GM19468 (cell line): Measurements from ENCODE around the gene MPZL3.

Source experiments
- ATAC-seq: cut with Tn5 transposase; IDR thresholded peaks from one replicate; pipeline ENCODE4 v1.9.1; 2021; ENCODE audit warnings: mild to moderate bottlenecking, moderate library complexity, moderate number of reproducible peaks; ENCODE audit not compliant: unreplicated experiment; ENCODE audit errors: extremely low read depth

Gene MPZL3, protein sequence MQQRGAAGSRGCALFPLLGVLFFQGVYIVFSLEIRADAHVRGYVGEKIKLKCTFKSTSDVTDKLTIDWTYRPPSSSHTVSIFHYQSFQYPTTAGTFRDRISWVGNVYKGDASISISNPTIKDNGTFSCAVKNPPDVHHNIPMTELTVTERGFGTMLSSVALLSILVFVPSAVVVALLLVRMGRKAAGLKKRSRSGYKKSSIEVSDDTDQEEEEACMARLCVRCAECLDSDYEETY

DNA sequence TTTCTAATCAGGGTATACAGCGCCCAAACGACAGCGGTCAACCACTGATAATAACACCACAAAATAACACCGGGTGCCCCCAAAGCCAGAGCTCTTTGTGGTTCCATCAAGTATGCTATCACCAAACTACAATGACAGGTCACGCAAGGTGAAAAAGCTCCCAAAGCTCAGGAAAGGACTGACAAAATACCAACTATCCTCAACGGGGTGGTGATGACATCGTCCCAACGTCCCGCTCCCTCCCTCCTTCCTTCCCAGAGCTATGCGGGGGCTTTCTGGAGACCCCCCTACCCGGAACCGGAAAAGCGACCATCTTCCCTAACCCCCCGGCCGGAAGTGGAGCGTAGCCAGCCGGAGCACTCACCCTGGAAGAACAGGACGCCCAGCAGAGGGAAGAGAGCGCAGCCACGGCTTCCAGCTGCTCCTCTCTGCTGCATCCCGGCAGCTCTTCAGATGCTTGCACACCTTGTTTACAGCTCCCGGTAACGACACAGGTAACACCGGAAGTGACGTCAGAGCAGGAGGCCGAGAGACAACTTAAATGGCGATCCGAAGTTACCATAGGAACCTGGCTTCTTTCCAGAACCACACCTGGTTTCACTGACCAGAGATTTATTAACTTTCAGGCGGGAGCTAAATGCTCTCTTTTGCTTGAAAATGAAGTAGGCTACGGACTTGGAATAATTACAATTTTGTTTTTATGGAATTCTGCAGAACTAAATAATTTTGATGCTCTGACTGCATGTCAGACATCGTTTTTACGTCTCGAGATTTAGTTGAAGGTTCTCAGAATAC, at the start of gene MPZL3:
MPZL3 (minus strand) TSS at position 508 of the 795 bp plus-strand sequence; CDS start at position 437, 71 bp downstream.
- no peak for ATAC-seq

DNA sequence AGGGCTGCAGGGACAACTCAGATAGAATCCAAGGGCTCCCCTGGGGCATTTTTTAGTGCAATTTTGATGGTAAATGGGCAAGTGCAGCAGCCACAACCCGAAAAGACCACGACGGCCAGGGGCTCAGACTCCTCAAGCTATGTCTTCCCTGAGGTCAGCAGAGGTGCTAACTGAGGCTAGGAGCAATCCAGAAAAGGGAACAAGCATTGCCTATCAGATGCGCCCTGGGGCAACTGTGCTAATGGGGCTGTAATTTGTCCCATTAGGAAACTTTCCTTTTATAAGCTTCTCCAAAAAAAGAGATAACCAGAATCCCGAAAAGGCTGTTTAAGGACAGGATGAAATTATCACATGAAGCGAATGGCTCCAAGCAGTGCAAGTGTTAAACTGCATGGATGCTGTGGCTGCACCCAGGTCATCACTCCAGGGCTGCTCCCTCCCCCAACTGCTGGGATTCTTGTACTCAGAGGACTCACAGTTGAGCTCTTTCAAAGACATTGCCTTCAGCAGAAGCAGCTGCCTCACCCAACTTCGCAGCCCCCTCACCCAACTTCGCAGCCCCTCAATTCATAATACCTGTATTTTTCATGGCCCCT, 49.5 kb upstream of the MPZL3 start:
- ATAC-seq = no peak

DNA sequence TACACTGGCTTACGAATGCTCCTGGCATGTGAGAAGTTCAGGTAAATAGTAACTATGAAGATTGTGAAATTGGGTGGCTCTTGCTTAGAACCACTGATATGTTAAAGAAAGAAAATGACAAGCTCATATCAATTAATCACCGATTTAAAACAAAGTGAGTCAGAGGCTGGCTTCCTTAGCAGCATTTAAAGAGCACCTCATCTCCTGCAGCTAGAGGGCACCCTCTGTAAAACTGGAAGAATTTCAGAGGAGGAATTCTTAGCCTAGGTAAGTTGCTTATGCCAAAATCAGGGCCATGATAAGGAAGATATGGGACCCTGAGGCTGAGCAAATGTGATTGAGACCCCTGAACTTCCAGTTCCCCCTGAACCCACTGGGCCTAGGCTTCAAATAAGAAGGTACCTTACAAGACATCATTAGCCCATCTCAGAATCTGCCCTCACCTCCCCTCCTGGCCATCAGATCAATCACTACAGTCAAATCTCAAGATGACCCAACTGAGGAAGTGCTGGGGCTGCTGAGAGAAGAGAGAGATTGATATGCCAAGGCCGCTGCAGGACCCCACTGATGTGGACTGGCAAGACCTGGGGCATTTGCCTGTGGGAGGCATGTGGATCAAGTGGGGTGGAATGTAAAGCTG, 43.8 kb upstream of the MPZL3 start:
- ATAC-seq = no peak

DNA sequence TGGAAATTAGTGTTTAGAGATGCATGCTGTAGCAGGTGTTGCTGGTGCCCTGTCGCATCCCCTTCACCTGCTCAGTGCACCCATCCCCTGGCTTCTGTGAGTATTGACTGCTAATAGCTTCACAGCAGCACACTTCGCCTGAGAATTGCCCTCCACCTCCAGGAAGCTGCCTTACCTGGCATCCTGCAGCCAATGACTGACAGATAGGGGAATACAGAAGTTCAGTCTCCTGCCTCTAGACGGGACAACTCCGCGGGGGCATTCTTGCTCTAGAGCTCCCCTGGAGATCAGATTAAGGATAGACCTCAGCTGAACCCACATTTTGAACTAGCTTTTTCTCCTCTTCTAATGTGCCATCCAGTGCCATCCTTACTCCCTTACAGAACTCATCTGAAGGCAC, 43.0 kb upstream of the MPZL3 start:
- no peak for ATAC-seq

DNA sequence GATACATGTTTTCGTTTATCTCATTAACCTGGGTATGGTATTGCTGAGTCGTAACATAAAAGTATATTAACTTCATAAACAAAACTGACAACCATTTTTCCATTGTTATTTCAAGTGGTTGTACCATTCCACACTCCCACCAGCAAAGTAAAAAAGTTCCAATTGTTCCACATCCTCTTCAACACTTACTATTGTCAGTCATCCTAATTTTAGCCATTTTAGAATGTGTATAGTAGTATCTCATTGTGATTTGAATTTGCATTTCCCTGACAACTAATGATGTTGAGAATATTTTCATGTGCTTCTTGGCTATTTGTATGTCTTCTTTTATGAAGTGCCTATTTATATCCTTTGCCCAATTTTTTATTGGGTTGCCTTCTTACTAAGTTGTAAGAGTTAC, 41.9 kb upstream of the MPZL3 start:
- no peak for ATAC-seq

DNA sequence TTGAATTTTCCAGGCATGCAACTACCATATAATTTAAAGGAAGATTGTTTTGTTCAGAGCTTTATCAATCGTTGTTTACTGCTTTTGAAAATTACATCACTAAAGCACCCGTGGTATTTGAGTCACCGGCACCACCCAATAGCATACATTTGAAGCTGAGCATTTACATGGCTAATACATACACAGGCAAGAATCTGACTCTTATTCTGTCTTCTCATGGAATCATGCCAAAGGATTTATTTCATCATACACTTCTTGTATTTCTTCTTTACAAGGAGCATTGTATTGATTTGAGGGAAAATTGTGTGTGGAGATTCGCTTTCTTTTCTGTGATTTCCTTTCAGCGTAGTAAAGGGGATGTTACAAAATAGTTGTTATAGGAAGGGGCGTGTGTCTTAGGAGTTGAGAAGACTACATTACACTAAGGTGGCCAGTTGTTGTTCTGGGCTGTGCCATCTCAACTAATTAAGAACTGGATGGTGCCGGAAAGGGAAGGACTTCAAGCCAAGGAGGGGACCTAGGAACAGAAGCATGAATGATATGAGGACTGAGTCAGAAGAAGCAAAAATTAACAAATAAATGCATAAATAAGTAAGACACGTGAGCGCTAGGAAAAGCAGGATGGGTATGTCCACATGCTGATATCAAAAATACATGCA, 39.4 kb upstream of the MPZL3 start:
- ATAC-seq = no peak

DNA sequence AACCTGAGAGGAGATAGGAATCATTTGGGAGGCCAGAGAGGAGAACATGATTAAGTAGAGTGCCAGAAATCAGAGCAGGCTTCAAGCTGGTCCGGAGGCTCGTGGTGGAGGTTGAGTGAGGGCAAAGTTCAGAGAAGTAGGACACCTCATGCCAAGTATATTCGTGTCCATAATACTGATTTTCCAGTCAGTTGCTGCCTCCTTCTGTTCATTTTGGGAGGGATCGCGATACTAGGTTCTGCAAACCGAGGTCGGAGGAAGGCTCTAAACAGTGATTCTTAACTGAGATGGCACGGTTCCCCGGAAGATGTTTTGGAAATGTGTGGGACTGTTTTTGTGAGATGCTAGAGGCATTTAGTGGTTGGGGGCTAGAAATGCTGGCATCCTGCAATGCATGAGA, 38.8 kb upstream of the MPZL3 start:
- ATAC-seq = no peak

DNA sequence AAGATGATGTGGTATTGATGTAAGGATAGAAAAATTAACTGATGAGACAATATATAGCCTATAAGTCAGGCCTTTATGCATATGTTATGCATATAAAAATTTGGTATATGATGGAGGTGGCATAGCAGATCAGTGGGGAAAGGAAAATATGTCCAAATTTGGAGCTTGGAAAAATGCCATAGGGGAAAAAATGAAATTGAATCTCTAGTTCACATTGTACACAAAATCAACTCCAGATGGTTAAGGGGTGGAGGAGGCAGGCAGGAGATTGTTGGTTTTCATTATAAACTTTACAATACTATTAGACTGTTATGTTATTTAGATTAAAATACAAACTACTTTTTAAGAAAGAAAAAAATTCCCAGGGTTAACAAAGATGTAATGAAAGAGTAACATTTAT, 37.2 kb upstream of the MPZL3 start:
- no peak for ATAC-seq

DNA sequence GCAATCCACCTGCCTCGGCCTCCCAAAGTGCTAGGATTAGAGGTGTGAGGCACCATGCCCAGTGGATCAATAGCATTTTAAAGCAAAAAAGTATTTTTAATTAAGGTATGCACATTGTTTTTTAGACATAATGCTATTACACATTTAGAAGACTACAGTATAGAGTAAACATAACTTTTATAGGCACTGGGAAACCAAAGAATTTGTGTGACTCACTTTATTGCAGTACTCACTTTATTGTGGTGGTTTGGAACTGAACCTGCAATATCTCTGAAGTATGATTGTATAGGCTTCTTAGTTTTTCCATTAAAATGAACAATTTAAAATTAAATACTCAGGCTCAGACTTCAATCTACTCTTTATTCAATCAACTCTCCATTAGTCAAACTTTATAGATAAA, 34.8 kb upstream of the MPZL3 start:
- no peak for ATAC-seq

DNA sequence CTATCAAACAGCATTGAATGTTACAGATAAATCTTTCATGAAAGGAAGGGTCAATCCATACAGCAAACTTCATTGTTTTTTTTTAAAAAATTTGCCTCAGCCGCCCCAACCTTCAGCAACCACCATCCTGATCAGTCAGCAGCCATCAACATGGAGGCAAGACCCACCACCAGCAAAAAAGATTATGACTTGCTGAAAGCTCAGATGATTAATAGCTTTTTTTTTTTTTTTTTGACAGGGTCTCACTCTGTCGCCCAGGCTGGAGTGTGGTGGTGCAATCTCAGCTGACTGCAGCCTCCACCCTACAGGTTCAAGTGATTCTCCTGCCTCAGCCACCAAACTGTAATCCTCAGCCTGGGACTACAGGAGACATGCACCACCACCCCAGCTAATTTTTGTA, 34.4 kb upstream of the MPZL3 start:
- ATAC-seq = no peak

DNA sequence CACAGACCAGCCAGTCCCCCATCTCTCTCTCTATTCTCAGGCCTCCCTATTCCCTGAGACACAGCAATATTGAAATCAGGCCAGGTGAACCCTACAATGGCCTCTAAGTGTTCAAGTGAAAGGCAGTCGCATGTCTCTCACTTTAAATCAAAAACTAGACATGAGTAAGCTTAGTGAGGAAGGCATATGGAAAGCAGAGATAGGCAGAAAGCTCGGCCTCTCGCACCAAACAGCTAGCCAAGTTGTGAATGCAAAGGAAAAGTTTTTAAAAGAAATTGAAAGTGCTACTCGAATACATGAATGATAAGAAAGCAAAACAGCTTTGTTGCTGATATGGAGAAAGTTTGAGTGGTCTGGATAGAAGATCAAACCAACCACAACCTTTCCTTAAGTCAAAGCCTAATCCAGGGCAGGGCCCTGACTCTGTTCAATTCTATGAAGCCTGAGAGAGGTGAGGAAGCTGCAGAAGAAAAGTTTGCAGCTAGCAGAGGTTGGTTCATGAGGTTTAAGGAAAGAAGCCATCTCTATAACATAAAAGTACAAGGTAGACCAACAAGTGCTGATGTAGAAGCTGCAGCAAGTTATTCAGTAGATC, 31.7 kb upstream of the MPZL3 start:
- ATAC-seq = no peak

DNA sequence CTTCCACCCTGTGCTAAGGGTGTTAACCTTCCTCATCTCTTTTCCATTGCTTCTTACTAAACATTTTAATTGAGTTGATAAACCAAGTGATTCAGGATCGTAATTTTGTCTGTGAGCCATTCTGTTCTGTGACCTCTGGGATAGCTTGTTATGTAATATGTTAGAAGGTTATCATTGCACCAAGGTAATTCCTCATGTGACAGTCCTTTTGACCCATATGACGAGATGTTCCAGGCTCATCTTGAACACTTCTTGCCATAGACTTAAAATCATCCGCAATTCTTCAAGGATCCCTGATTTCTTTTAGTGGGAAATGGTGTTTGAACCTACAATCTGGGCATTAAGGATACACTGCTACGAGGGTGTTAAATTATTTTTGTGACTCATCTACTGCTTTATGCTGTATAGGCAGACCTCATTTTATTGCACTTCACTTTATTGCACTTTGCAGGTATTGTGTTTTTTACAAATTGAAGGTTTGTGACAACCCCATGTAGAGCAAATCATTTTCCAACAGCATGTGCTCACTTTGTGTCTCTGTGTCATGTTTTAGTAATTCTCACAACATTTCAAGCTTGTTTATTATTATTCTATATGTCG, 31.0 kb upstream of the MPZL3 start:
- ATAC-seq = no peak

DNA sequence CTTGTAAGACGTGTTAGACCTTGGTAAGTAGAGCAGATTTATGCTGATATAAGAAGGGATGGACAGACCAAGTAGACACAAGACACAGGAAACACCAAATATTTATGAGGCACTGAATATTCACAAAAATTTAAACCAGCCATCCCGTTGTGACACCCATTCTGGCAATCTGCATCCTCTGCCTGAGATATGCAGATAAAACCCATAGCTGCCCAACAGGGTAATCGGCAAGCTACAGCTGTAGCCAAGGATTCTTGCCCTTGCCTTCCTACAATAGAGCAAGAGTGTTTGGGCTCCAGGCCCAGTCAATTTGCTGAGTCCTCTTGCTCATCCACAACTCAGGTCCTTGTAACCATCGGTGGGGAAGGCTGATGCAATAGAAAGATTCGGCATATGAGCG, 30.4 kb upstream of the MPZL3 start:
- ATAC-seq = no peak

DNA sequence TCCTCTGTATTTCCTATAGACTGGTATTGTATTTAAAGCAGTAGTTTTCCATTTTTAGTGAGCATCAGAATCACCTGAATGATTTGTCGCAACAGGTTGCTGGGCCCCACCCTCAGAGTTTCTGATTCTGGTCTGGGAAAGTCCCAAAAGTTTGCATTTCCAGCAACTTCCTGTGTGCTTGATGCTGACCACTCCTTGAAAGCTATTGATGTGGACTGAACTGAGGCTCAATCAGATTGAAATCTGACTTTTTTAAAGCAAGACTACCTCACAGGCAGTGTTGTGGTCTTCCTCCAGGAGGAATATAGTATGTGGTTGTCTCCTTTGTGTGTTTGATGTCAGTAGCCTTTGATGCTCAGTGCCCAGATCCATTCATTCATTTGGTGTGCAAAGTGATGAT, 29.1 kb upstream of the MPZL3 start:
- no peak for ATAC-seq

DNA sequence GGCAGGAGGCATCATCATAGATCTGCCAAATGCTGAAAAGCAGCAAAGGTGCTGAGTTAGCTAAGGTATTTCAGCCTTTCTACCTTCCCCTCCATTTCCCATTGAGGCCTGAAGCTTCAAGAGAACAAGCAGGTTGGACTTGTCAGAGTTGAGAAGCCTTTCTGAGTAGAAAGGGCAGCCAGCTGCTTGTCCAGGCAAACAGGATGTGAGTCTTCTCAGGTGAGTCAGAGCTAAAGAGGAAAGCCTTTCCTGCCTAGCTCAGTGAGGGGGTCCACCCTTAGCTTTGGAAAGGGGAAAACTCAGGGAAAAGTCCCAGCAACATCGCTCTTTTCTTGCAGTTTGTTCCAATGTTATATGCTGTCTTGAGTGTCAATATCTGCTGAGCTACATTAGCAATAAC, 25.1 kb upstream of the MPZL3 start:
- no peak for ATAC-seq

DNA sequence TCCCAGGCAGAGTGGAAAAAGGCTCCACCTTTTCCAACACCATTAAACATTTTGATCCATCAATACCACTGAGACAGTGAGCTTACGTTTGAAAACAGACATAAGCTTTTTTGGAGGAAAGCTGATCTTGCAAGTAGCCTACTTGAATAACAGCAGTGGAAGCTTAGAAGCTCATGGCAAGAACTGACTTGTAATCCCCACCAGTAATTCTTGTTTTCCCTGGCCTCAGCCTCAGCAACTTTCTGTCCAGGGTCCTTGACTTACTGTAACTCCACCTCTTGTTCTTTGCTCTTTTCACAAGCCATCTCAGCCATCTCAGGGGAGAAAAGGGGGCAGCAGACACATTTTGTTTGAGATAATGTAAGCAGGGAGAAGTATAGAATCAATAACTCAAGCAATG, 24.3 kb upstream of the MPZL3 start:
- no peak for ATAC-seq

DNA sequence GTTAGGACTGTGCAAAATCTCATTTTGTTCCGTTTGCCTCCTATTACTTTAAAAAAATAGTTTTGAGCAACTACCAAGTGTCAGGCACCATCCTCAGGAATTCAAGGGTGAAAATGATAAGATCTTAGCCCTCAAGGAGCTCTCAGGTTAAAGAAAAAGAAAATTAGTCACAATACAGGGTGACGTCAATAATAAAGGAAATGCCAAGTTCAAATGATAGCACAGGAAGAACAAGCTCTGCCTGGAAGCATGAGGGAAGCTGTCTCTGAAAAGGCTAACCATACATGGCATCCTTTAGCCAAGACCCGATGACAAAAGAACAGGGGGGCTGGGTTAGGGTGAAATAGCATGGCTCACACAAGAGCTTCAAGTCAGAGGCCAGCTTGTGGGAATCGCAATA, 23.0 kb upstream of the MPZL3 start:
- ATAC-seq = no peak

DNA sequence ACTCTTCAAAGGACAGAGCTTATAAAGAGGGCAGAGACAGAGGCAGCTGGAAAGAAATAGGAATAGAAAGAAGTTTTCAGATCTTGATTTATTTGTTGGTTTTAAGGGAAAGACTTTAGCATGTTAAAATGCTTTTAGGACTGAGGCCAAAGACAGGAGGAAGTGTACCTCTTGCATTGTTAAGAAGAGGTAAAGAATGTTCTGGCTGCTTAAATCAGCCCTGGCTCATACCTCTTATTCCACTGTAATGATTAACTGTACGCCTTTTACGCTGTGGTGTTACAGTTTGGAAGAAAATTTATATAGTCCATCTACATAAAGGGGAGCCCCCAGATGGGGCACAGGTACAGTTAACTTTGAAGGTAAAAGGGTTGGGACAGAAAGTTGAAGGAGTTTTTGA, 22.0 kb upstream of the MPZL3 start:
- no peak for ATAC-seq

DNA sequence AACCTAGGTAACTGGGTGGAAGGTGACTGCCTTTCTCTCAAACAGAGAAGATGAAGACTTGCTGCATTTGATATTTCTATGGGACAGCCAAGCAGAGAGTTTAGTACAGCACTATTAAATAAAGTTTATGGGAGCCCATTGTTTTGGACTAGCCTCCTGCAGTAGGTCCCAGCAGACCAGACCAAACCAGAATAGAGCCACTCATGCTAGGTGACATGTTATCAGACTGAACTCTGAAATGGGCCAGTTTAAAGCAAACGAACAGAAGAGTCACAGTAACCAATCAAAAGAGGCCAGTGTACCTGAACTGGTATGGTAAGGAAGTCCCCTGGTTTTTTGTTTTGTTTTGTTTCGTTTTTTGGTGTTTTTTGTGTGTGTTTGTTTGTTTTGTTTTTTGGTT, 19.8 kb upstream of the MPZL3 start:
- no peak for ATAC-seq

DNA sequence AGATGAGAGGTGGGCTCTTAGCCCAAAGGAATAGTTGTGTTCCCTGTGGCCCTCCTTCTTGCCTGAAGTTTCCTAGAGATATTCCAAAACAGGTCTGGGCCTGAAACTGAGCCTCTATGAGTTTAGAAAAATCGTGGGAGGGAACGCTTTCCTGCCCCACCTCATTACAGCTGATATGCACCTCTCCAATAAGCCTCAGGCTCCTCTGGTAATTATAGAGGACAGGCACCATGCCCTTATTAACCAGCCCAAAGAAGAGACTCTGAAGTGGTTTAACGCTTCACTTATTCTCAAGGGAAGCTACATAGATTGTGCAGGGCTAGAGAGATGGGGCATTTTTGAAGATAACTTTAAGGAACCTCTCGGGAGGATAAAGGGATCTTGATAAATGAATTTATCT, 15.3 kb upstream of the MPZL3 start:
- ATAC-seq = no peak
